GM19099 (cell line): ENCODE measurements around the gene GRAMD2A.
A peak's percentile ranks its signal among the peaks of the same experiment; 100 is the strongest.

Source experiments
- POLR2A ChIP-seq: IDR thresholded peaks from 3 replicates; pipeline ENCODE4 v1.6.1; 2011; ENCODE audit warnings: low read depth; ENCODE audit not compliant: insufficient read length; ENCODE audit errors: extremely low read depth

The GRAMD2A gene

DNA sequence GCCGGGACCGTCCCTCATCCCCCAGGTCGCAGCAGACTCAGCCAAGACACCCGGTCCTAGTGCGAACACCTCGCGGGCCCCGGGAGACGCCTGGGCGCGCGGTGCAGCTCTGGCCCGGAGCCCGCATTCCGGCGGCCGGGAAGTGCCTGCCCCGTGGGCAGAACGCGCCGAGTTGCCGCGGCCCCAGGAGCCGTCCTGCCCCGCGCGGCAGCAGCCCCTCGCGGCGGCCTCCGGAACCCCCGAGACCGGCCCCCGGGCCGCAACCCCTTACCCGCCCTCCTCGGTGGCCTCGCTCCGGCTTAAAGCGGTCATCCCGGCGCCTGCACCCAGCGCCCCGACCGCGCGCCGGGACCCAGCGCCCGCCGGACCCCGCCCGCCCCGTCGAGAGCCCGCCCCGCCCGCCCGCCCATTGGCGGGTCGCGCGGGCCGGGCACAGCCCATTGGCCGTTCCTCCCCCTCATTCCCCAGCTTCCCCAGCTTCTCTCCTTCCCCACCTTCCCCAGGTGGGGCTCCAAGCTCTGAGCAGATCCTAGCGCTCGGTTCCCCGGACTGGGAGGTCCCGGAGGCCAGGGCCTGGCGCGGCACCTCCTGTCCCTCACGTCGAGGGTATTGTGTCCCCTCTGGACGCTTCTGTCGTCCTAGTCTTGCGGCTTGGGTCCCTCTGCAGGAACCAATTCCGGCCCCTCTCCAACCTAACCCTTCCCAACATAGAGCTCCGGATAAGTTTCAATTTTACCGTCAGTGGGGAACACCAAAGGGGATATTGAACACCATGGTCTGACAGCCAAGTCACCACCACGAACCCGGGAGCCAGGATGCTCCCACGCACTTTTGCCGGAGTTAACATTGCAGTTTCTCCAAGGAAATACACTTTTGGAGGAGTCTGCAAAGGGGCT, at the start of gene GRAMD2A:
Gene GRAMD2A, minus strand, starts transcription at position 328 of the 896 bp plus-strand sequence.
- TF ChIP-seq POLR2A = no peak

DNA sequence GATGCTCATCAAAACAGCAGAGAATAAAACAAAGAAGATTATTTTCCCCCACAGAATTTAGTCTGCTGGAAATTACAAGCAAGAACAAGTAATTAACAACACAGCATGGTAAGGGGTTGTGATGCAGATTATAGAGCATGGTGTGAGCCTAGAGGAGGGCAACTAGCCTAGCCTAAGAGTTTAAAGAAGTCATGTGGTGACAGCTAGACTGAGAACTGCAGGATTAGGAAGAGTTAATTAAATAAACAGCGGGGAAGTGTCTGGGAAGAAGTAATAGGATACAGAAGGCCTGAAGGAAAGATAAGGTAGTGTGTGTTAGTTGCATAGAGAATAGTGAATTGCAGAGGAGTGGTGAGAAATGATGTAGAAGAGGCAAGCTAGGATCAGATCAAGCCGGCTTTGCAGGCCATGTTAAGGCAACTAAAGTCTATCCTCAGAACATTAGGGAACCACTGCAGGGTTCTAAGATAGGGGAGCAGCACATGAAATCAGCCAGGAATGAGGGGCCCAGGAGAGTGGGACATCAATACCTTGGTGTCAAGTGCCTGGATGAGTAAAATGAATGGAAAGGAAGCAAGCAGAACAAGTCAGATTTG, 45.3 kb upstream of the GRAMD2A start:
- TF ChIP-seq POLR2A = no peak

DNA sequence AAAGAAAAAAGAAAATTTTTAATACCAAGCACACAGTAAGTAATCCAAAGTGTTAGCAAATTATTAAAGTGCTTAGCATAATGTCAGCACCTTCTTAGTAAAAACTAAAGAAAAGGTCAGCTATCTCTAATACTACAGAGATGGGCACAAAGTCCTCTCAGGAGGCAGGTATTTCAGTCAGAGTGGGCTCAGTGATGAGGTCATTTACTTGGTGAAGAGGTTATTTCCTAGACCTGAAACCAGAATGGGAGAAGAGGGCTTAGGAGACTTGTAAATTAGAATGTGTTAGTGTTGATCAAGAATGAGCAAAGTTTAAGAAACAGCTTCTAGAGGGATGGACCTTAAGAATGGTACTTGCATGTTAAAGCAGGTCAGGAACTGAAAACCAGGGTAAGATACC, 42.1 kb upstream of the GRAMD2A start:
- no peak for TF ChIP-seq POLR2A

DNA sequence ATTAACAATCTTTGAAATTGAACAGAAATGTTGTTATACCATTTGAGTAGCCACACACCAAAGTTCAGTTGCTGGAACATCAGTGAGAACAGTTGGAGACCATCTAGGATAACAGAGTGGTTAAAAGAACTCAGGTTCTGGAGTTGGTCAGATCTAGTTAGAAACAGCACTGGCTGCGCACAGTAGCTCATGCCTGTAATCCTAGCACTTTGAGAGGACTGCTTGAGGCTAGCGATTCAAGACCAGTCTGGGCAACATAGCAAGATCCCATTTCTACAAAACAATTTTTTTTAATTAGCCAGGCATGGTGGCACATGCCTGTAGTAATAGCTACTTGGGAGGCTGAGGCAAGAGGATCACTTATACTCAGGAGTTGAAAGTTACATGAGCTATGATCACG, 41.0 kb upstream of the GRAMD2A start:
- no peak for TF ChIP-seq POLR2A

DNA sequence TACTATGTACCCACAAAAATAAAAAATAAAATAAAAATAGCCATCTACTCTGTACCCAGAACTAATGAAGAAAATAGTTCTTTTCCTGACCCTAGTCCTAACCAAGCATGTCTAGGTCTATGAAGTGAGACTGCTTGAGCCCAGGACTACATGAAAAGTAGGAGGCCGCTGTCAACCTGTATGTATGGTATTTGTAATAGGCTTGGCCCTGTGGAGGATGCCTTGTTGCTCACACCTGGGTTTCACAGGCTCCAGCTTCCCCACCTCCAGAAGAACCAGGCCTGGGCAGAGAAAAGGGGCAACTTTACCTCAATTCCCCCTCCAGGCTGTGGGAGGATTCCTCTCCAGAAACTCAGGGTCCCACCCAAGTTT, 40.3 kb upstream of the GRAMD2A start:
- TF ChIP-seq POLR2A = no peak

DNA sequence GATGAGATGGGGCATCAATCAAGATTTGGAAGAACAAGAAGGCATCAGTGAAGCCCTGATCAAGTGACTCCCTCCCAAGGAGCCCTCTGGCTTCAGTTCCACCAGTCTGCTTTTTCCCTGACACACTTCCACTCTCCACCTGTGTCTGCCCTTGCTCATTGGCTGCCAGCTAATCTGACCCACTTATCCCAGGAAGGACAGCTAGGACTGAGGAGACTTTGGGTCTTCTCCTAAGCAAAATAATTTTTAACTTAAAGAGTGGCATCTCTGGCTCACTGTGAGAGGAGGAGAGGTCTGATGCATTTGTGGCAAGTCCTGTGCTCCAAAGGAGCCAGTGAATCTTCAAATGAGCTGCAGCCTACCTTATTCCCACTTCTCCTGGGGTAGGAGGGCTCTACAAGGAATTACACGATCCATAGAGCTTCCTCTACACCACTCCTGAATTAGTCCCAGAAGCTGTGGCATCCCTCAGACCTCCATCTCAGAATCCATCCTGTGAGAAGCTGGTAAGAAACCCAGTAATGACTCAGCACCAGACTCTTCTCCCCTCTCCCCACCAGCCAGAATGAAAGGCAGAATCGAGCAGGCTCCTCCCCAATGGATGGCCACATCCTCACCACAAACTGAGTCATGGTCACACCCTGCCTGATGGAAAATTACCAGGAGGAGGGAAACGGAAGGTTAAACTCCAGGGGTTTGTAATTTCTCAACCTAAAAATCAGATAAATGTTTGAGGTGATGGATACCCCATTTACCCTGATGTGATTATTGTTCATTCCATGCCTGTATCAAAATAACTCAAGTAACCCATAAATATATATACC, 39.7 kb upstream of the GRAMD2A start:
- no peak for TF ChIP-seq POLR2A

DNA sequence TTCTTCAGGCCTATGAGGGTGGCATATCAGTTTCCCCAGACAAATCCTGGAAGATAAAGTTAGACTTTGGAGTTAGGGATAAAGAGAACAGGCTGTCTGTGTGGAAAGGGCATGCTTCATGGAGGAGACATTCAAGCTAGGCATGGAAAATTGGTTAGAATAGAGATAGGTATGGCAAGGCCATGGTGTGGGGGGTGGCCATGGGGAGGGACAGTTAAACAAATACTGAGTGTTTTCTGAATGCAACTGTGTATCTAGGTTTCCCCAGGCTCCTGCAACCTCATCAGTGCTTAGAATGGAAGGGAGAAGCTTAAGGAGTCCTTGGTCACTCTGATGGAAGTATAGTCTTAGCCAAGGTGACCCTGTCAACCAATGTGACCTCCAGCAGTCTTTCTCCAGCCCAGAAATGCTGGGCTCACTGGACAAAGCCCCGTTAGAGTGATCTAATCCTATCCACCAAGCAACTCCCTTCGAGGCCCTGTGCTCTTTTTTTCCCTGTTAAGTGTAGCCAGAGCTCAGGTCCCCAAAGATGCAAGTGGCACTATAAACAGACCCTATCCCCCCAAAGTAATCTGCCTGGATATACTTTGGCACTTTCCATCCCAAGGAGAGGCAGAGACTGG, 38.9 kb upstream of the GRAMD2A start:
- no peak for TF ChIP-seq POLR2A

DNA sequence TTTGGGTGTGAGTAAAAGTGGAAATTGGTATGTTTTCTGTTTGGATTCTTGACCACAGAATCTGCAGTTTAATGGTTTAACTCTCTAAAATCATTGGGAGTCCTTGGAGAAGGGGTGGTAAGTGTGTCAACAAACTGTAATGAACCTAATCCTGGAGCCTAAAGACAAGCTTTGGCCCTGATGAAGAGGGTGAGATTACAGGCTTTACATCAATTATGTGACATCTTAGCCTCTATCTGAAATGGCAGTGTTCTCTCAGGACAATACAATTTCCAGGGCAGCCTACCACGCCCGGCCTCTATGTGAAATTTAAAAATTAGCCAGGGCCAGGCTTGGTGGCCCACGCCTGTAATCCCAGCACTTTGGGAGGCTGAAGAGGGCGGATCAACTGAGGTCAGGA, 37.7 kb upstream of the GRAMD2A start:
- TF ChIP-seq POLR2A = no peak

DNA sequence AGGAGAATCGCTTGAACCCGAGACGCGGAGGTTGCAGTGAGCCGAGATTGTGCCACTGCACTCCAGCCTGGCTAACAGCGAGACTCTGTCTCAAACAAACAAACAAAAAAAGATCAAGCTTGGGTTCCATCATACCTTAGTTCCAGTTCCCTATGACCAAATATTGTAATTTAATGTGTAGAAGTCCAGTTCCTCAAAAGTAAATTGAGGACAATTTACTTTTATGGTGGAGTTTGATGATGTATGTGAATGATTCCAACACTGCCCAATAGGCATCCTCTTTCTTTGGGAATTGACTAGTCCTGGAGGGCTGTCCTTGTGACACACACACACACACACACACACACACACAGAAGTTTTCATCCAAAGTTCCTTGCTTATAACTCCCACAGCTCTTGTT, 36.2 kb upstream of the GRAMD2A start:
- no peak for TF ChIP-seq POLR2A

DNA sequence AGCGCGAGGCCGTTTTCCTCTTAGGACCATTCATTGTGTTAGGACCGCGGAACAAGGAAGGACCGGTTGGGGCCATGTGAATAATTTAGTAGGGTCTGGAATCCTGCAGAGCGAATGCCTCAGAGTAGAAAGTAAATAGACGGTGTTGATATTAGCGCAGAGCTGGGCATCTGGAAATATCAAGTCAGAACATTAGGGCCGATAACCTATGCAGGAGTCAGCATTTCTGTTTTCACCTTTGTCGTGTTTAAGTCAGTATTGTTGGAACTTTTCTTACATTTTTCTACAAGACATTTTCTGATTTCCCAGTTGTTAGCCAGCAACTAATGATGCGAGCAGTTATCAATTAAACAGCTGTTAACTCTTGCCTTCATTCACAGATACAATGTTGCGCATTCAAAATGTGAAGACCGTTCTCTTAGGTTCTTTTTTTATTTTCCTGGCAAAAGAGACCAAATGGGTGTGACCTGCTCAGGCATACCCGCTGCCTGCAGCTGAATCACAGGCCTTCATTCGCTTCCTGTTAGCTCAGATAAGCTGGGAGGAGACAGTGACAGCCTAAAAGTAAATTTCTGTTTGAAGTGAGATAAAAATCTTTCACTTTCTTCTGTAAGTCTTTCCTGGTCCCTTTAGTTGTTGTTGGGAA, 34.4 kb upstream of the GRAMD2A start:
- no peak for TF ChIP-seq POLR2A

DNA sequence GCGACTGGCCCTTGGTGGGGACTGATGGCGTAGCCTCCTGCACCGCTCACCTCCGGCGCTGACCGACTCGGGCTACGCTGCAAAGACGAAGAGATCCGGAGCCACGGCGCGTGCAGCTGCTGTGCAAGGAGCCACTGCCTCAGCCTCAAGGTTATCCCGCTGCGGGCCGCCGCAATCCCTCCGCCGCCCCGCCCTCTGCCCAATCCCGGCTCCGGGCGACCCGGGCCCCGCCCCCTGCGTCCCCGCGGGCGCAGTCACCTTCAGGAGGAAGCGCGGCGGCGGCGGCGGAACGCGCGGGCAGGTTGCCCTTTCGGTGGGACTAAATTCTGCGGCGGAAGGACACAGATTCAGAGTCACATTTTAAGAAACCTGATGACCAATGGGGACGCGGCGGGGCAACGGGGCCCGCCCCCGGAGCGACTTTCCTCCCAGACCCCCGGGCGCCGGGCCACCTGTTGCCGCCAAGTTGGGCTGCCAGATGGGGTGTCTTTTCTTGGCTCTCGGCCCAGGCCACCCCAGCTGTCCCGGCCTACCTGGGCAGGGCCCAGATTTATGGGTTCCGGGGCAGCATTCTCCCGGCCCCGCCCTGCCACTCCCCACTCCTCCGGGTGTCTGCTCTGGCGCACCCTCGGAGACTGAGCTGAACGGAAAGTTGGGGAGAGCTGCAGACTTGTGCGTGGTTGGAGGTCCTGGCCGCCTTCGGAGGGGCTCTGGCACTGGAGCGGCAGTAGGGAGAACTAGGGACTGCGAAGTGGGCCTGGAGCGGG, 33.7 kb upstream of the GRAMD2A start, which contains the start of gene PKM:
Gene PKM, minus strand, starts transcription at position 125 of the 767 bp plus-strand sequence. CDS start 12,093 bp downstream, outside the sequence.
- peak; percentile 100 for TF ChIP-seq POLR2A

DNA sequence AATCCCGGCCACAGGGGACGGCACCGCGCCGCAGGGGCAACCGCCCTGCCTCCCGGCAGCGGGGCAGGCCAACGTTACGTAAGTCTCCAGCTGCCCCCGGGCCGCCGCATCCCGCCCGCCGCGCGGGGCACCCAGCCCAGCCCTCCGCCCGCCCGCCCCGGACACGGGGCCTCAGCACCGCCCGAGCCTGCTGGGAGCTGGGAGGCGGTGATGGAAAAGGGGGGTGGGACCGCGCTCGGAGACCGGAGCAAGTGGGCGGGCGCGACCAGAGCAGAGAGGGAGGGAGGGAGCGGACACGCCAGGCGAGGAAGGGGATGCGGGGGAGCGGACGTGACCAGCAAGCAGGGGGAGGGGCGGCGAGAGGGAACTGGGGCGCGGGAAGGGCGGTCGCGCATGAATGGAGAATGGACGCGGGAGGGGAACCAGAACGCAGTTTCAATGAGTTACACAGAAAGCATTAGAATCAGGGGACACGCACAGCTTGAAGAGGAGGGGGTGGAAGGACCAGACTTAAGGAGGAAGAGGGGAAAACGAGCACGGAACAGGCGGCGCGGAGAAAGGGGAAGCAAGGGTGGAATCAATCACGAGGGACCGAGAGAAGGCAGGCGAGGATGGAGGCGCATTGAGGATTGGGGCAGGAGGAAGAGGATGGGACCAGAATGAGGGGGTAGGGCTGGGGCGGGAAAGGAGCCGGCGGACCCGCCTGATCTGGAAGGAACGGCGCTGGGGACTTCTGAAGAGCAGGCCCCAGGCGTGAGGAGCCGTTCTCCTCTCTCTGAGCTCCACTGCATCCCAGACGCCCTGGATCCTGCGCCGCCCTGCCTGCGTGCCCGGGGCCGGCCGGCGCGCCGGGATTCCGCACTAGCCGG, 32.8 kb upstream of the GRAMD2A start:
- peak; percentile 45 for TF ChIP-seq POLR2A

DNA sequence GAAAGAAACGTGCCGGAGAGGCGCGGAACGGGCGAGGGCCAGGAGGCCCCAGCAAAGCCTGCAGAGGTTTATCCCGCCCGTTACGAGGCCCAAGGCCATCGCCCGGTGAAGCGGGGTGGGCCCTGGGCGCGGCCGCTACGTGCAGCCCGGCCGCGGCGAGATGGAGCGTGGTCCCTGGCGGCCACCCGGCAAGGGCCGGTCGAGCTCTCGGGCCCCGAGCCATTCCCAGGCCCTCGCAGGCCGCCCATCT, 32.3 kb upstream of the GRAMD2A start:
- TF ChIP-seq POLR2A = no peak
